Ovary (tissue), 9 donors: ENCODE results near the gene NGEF. TPM values are rescaled to one million over a fixed set of nuclear protein-coding genes. Genes with fewer than 3 reads are reported as not detected.

Experiments
- DNase-seq, 5 donors: peaks; one replicate each; pipeline ENCODE4 v3.0.0-alpha.2; 2019 to 2020
- H3K27ac ChIP-seq, 2 donors: fragments of 200-600 bp; one replicate each; pipeline versions ENCODE4 v1.5.1 to v1.8.0; 2019 to 2022
- H3K27me3 ChIP-seq: fragments of 200-600 bp; one replicate; pipeline ENCODE4 v1.8.0; 2022
- H3K36me3 ChIP-seq: fragments of 200-600 bp; sonication (generic); one replicate; pipeline ENCODE4 v1.5.1; 2019
- H3K4me1 ChIP-seq: one replicate; pipeline ENCODE4 v1.8.1; 2013; ENCODE audit warnings: mild to moderate bottlenecking, moderate library complexity; ENCODE audit not compliant: insufficient read depth
- H3K4me3 ChIP-seq: fragments of 200-600 bp; sonication (generic); one replicate; pipeline ENCODE4 v1.5.1; 2017
- H3K9me3 ChIP-seq, 2 donors: fragments of 200-600 bp in 1 of 2; sonication (generic) in 1 of 2; one replicate each; pipeline versions ENCODE4 v1.5.1 to v1.8.1; 2013 to 2019; ENCODE audit warnings: mild to moderate bottlenecking in 1 of 2, moderate library complexity in 1 of 2
- EP300 ChIP-seq: sonication (generic); formaldehyde crosslinking; IDR thresholded peaks from one replicate; pipeline ENCODE4 v1.6.1; 2017; ENCODE audit warnings: antibody characterized with exemption
- POLR2A ChIP-seq: fragments of 450-650 bp; IDR thresholded peaks from one replicate; pipeline ENCODE4 v1.6.1; 2017; ENCODE audit warnings: antibody characterized with exemption, mild to moderate bottlenecking, moderate library complexity
- WGBS, 3 donors: extraction: QIAGEN DNeasy Blood & Tissue Kit in 1 of 3; methylation state at CpG; one replicate each; pipeline versions ENCODE4 v1.1.5 to v1.1.7; 2013 to 2017; 5-methylcytosine and 5-hydroxymethylcytosine counted together
- intact Hi-C, 4 donors: fragments of 100-400 bp; cut with DNase I; formaldehyde crosslinking; loops; one replicate each; pipeline versions ENCODE4 v1.11.0 to v1.15.1; 2022 to 2023
- polyA plus RNA-seq, 2 donors: library from polyadenylated mRNA; stranded (reverse); fragments of 200-250 nt in 1 of 2; fragments of 350-450 nt in 1 of 2; fragmentation: Illumina TruSeq in 1 of 2; extraction: RNeasy Lipid Tissue Mini Kit (QIAGEN cat#74804) in 1 of 2; gene quantifications; one replicate each; pipeline ENCODE4 v1.2.3, GENCODE V29; 2013 to 2014
- total RNA-seq, 7 donors: library from RNA; depleted of rRNA in 2 of 7; stranded (reverse); fragments of >200 nt in 2 of 7; fragmentation: NEBNext Ultra II Directional in 3 of 7; extraction: Animal tissue kit (Norgen Biotek cat#: 25700) in 3 of 7; gene quantifications; one replicate each; pipeline versions ENCODE4 v1.1.0 to v1.2.4, GENCODE V29; 2016 to 2023
- TF ChIP-seq, protein P1 (sequence below), 3 donors: fragments of 450-650 bp in 2 of 3; fragments of 200-600 bp in 1 of 3; IDR thresholded peaks; one replicate each; pipeline versions ENCODE4 v1.5.1 to v1.8.0; 2016 to 2022; ENCODE audit warnings: antibody characterized with exemption in 3 of 3, mild to moderate bottlenecking in 1 of 3
- donor health status: DM: no; HTN: no; CAD: no; lungs with moderate emphysema.
- donor health status: DM: no; HTN: no; CAD: no.
- donor health status: Bipolar disorder and iron deficiency.
- donor health status: DM: yes; HTN: yes; CAD: no.
- donor health status: DM: no; HTN: no; CAD: no.
- donor health status: DM: yes; HTN: yes; CAD: no.

NGEF gene
- total and polyA plus RNA-seq, 9 donors = 0.18 to 3.1 (median 0.80) TPM

DNA sequence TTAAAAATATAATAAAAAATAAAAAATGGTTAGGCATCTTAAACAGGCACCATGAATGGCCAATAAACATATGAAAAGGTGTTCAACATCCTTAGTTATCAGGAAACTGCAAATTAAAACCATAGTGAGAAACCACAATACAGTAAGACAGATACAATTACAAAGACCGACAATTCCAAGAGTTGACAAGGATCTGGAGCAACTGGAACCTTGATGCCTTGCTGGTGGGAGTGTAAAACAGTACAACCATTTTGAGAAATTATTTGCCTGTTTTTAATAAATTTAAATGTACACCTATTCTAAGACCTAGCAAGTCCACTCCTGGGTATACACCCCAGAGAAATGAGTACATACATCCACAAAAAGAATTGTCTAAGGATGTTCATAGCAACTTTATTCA lies 49.1 kb downstream of the NGEF start:
- H3K4me3 ChIP-seq = no peak overlapping the region
- intact Hi-C loops = no loop called here
- H3K27me3 ChIP-seq = no peaks in the 10 kb centered on the region
- no peak overlapping the region for H3K27ac ChIP-seq
- H3K9me3 ChIP-seq = no peaks in the 10 kb centered on the region
- no peak for DNase-seq
- no peak for TF ChIP-seq EP300
- no peak for TF ChIP-seq POLR2A
- TF ChIP-seq, protein P1, sequence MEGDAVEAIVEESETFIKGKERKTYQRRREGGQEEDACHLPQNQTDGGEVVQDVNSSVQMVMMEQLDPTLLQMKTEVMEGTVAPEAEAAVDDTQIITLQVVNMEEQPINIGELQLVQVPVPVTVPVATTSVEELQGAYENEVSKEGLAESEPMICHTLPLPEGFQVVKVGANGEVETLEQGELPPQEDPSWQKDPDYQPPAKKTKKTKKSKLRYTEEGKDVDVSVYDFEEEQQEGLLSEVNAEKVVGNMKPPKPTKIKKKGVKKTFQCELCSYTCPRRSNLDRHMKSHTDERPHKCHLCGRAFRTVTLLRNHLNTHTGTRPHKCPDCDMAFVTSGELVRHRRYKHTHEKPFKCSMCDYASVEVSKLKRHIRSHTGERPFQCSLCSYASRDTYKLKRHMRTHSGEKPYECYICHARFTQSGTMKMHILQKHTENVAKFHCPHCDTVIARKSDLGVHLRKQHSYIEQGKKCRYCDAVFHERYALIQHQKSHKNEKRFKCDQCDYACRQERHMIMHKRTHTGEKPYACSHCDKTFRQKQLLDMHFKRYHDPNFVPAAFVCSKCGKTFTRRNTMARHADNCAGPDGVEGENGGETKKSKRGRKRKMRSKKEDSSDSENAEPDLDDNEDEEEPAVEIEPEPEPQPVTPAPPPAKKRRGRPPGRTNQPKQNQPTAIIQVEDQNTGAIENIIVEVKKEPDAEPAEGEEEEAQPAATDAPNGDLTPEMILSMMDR (IDR thresholded peaks at IDR 0.05) = no peak
- H3K4me1 ChIP-seq = no peaks in the 10 kb centered on the region
- H3K36me3 ChIP-seq = no peaks in the 10 kb centered on the region
- 97 to 99% (median 98%) methylated on average over 1 of the region's 1 CpG for WGBS, 3 donors

DNA sequence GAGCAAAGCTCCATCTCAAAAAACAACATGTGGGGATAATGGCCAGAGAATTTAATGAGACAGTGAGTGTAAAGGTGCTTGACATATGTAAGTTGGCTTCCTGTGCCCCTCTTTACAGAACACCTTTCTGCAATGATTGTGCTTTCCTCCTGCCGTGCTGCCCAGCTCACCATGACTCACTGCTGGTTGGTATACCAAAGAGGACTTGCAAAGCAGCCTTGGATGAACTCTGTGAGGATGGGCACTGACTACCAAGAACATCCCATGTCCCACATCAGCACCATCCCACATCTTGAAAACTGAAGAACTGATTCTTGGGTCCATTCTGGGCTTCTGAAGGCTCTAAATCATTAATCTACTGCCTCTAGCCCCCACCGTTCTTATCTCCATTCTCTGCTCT lies 52.2 kb downstream of the NGEF start:
- Histone ChIP-seq H3K36me3 (no peaks in the 10 kb centered on the region), H3K27ac (no peak overlapping the region), H3K9me3 (no peaks in the 10 kb centered on the region), H3K27me3 (no peaks in the 10 kb centered on the region), H3K4me3 (no peak overlapping the region), H3K4me1 (no peaks in the 10 kb centered on the region)
- TF ChIP-seq POLR2A (no peak), EP300 (no peak)
- TF ChIP-seq, protein P1 (IDR thresholded peaks at IDR 0.05) = no peak
- 43 to 69% (median 64%) methylated on average over 2 of the region's 2 CpGs for WGBS, 3 donors
- intact Hi-C loops = no loop called here
- DNase-seq = no peak

DNA sequence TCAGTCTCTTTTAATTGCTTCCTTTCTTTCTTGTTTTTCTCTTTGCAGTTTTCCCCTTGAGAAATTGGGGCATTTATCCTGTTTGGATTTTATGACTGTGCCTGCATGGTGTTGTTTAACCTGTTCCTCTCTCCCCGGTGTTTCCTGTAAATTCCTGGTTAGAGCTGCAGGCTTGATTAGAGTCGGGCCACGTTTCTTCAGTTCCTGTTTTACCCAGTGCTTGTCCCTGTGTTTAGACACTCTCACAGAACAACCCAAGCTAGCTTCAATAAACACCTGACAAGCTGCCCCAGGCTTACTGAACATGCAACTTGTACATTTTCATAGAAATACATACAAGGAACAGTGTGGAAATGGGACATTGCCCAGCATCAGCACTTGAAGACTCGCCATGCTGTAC lies 53.9 kb downstream of the NGEF start:
- no peak for DNase-seq
- 88 to 96% (median 95%) methylated on average over 4 of the region's 4 CpGs for WGBS, 3 donors
- Histone ChIP-seq H3K27me3 (no peaks in the 10 kb centered on the region), H3K4me3 (no peak overlapping the region), H3K36me3 (no peaks in the 10 kb centered on the region), H3K27ac (no peak overlapping the region), H3K4me1 (no peaks in the 10 kb centered on the region), H3K9me3 (no peaks in the 10 kb centered on the region)
- intact Hi-C loops = no loop called here
- TF ChIP-seq EP300 (no peak), POLR2A (no peak)
- TF ChIP-seq, protein P1 (IDR thresholded peaks at IDR 0.05) = no peak

DNA sequence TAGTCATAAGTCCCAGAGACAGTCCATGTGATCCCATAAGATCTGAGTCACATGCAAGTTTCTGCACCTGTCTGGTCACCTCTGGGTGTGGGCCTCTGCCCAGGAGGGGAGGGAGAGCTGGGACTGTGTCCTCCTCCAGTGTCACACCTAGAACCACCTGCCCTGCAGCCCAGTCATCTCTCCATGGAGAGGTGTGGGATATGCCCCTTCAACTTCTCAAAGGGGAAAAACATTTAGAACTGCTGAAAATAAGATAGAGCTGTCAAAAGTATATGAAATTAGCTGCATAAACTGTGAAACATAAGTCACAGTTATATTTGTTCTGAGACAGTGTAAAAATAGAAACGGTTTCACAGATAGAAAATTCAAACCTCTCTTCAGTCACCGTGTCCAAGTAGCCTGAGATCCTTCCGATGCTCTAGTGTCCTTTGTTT lies 55.4 kb downstream of the NGEF start:
- Histone ChIP-seq H3K36me3 (no peaks in the 10 kb centered on the region), H3K27ac (no peak overlapping the region), H3K27me3 (no peaks in the 10 kb centered on the region), H3K4me1 (no peaks in the 10 kb centered on the region), H3K9me3 (no peaks in the 10 kb centered on the region), H3K4me3 (no peak overlapping the region)
- 79 to 84% (median 79%) methylated on average over 3 of the region's 3 CpGs for whole genome bisulfite sequencing, 3 donors
- no peak for TF ChIP-seq POLR2A
- TF ChIP-seq, protein P1 (IDR thresholded peaks at IDR 0.05) = no peak
- TF ChIP-seq EP300 = no peak
- DNase-seq = no peak
- intact Hi-C loops = no loop called here
